SK-N-SH (cell line): ENCODE results near the gene WHAMM. TPM values are rescaled to one million over a fixed set of nuclear protein-coding genes. Genes with fewer than 3 reads are reported as not detected.

Experiments used
- CTCF ChIA-PET: fragments of 300-600, 350-600 bp; formaldehyde crosslinking; extraction: SDS; loops from one replicate; lab custom pipeline; 2021; lab: Yijun Ruan, JAX
- POLR2A ChIA-PET: fragments of 350-600 bp; sonication (Branson Sonifier 250); formaldehyde crosslinking; extraction: SDS; loops from one replicate; lab custom pipeline; 2020; ENCODE audit warnings: antibody characterized with exemption, inconsistent platforms; lab: Yijun Ruan, JAX
- DNase-seq: peaks from one replicate; pipeline ENCODE4 v3.0.0; 2012
- H2AFZ ChIP-seq: fragments of 200-600 bp; sonication (generic); 2 replicates; pipeline ENCODE4 v1.8.1; 2016; ENCODE audit warnings: antibody characterized with exemption, mild to moderate bottlenecking, low read depth
- H3F3A ChIP-seq: fragments of 200-600 bp; sonication (generic); replicated peaks from 2 replicates; pipeline ENCODE3; 2016; ENCODE audit warnings: antibody characterized with exemption, mild to moderate bottlenecking; ENCODE audit not compliant: insufficient read depth
- H3K27ac ChIP-seq, 2 experiments: fragments of 200-500 bp in 1 of 2; fragments of 200-600 bp in 1 of 2; sonication (Bioruptor generic) in 1 of 2; sonication (generic), shearing (Covaris generic) in 1 of 2; 2 replicates each; pipeline versions ENCODE4 v1.5.1 to v1.6.1; 2014 to 2016; ENCODE audit warnings: low read depth in 2 of 2, inconsistent platforms in 1 of 2, low read length in 1 of 2, mild to moderate bottlenecking in 1 of 2, mixed read lengths in 1 of 2
- H3K27me3 ChIP-seq: fragments of 200-600 bp; sonication (generic), shearing (Covaris generic); 2 replicates; pipeline ENCODE4 v1.6.1; 2016; ENCODE audit warnings: mixed run types; ENCODE audit not compliant: insufficient read depth
- H3K36me3 ChIP-seq, 2 experiments: fragments of 200-500 bp in 1 of 2; fragments of 200-600 bp in 1 of 2; sonication (Bioruptor generic) in 1 of 2; sonication (generic) in 1 of 2; replicated peaks in 1 of 2; 2 replicates each; pipeline versions ENCODE3 to v1.5.1; 2014 to 2016; ENCODE audit warnings: low read length in 1 of 2, mild to moderate bottlenecking in 1 of 2; ENCODE audit not compliant: insufficient read depth in 2 of 2, control insufficient read depth in 1 of 2
- H3K4me1 ChIP-seq, 2 experiments: fragments of 200-500 bp in 1 of 2; fragments of 200-600 bp in 1 of 2; sonication (Bioruptor generic) in 1 of 2; sonication (generic), shearing (Covaris generic) in 1 of 2; 2 replicates each; pipeline versions ENCODE4 v1.5.1 to v1.6.1; 2014 to 2016; ENCODE audit warnings: low read depth in 1 of 2, low read length in 1 of 2, mixed run types in 1 of 2; ENCODE audit not compliant: insufficient read depth in 2 of 2, control insufficient read depth in 1 of 2
- H3K4me2 ChIP-seq: fragments of 200-600 bp; sonication (generic), shearing (Covaris generic); 2 replicates; pipeline ENCODE4 v1.6.1; 2017; ENCODE audit warnings: mixed run types
- H3K4me3 ChIP-seq, 2 experiments: fragments of 200-500 bp in 1 of 2; fragments of 200-600 bp in 1 of 2; sonication (Bioruptor generic) in 1 of 2; sonication (generic), shearing (Covaris generic) in 1 of 2; 2 replicates each; pipeline versions ENCODE4 v1.5.1 to v1.8.1; 2014 to 2016; ENCODE audit warnings: low read depth in 2 of 2, inconsistent platforms in 1 of 2, low read length in 1 of 2, mild to moderate bottlenecking in 1 of 2, mixed read lengths in 1 of 2, moderate library complexity in 1 of 2
- H3K79me2 ChIP-seq: fragments of 200-600 bp; sonication (generic); 2 replicates; pipeline ENCODE4 v1.8.1; 2017; ENCODE audit warnings: mild to moderate bottlenecking; ENCODE audit not compliant: insufficient read depth
- H3K9ac ChIP-seq: fragments of 200-600 bp; sonication (generic); 2 replicates; pipeline ENCODE4 v1.6.1; 2017; ENCODE audit warnings: mixed run types
- H3K9me2 ChIP-seq: fragments of 200-600 bp; sonication (generic); 2 replicates; pipeline ENCODE4 v1.6.1; 2017; ENCODE audit warnings: mixed run types
- H3K9me3 ChIP-seq: fragments of 200-600 bp; sonication (generic); 2 replicates; pipeline ENCODE4 v1.6.1; 2017; ENCODE audit warnings: mixed run types, mild to moderate bottlenecking, moderate library complexity
- H4K20me1 ChIP-seq: fragments of 200-600 bp; sonication (generic); 2 replicates; pipeline ENCODE4 v1.6.1; 2017; ENCODE audit warnings: mild to moderate bottlenecking, mixed run types; ENCODE audit not compliant: insufficient read depth
- EP300 ChIP-seq, 2 experiments: IDR thresholded peaks; 2 replicates each; pipeline versions ENCODE4 v1.4.0 to v1.6.1; 2012; ENCODE audit warnings: borderline replicate concordance in 1 of 2, low read depth in 1 of 2, low read length in 1 of 2
- FOSL2 ChIP-seq: IDR thresholded peaks from 2 replicates; pipeline ENCODE4 v1.4.0; 2012; ENCODE audit warnings: low read depth, mild to moderate bottlenecking, moderate library complexity, borderline replicate concordance
- FOXJ3 ChIP-seq: sonication (generic); formaldehyde crosslinking; IDR thresholded peaks from 2 replicates; pipeline ENCODE4 v1.5.1; 2020; ENCODE audit warnings: mild to moderate bottlenecking, missing genetic modification reagents
- MXI1 ChIP-seq: IDR thresholded peaks from 2 replicates; pipeline ENCODE4 v1.6.1; 2012; ENCODE audit warnings: mild to moderate bottlenecking, low read depth, low read length, improper control_type of control experiment
- NFIC ChIP-seq: IDR thresholded peaks from 2 replicates; pipeline ENCODE4 v1.4.0; 2012; ENCODE audit warnings: borderline replicate concordance
- NRF1 ChIP-seq: IDR thresholded peaks from 2 replicates; pipeline ENCODE4 v1.6.1; 2012; ENCODE audit warnings: low read depth, mild to moderate bottlenecking, low read length
- PBX3 ChIP-seq: IDR thresholded peaks from 2 replicates; pipeline ENCODE4; 2012
- POLR2AphosphoS5 ChIP-seq: IDR thresholded peaks from 2 replicates; pipeline ENCODE4 v1.6.1; 2012; ENCODE audit warnings: low read depth, low read length
- RAD21 ChIP-seq: IDR thresholded peaks from 2 replicates; pipeline ENCODE4 v1.6.1; 2012; ENCODE audit warnings: mild to moderate bottlenecking, low read length
- RXRA ChIP-seq: IDR thresholded peaks from 2 replicates; pipeline ENCODE4 v1.4.0; 2012; ENCODE audit warnings: low read depth, mild to moderate bottlenecking, borderline replicate concordance
- SIN3A ChIP-seq: IDR thresholded peaks from 2 replicates; pipeline ENCODE4 v1.6.1; 2012; ENCODE audit warnings: low read depth, mild to moderate bottlenecking, low read length, moderate library complexity, borderline replicate concordance
- TCF12 ChIP-seq: IDR thresholded peaks from 2 replicates; pipeline ENCODE4 v1.4.0; 2012
- USF2 ChIP-seq: fragments of 150-350 bp; IDR thresholded peaks from 2 replicates; pipeline ENCODE4 v1.6.1; 2017; ENCODE audit warnings: antibody characterized with exemption, low read length, low read depth, borderline replicate concordance
- ZBTB33 ChIP-seq: IDR thresholded peaks from 2 replicates; pipeline ENCODE4 v1.4.0; 2012; ENCODE audit warnings: low read depth, borderline replicate concordance
- WGBS: methylation state at CpG from one replicate; pipeline ENCODE4 v1.1.6; 2017; ENCODE audit warnings: low lambda C conversion rate; 5-methylcytosine and 5-hydroxymethylcytosine counted together
- polyA plus RNA-seq, 3 experiments: library from polyadenylated mRNA; depleted of rRNA; stranded (reverse); fragments of >200 nt; gene quantifications; 2 replicates each; pipeline ENCODE4 v1.2.3, GENCODE V29; 2012

Gene WHAMM
- polyA plus RNA-seq, 1 of the 3 experiments (the other 2 are of a cell fraction) = 2.3 TPM

- no peaks in the 10 kb centered on the region for H3K9me3 ChIP-seq
- H4K20me1 ChIP-seq = no peaks in the 10 kb centered on the region
- no peak overlapping the region for H3K4me3 ChIP-seq
- ChIA-PET POLR2A (no interaction called here), CTCF (interaction anchor here (1.1 kb wide), 1 partner anchor 172 kb away, joined by 3 read pairs; no protein-coding TSS in a partner anchor)
- H2AFZ ChIP-seq = no peak overlapping the region
- no peak overlapping the region for H3K27ac ChIP-seq
- H3K9ac ChIP-seq = no peak overlapping the region
- H3K4me2 ChIP-seq = no peak overlapping the region
- TF ChIP-seq TCF12 = no peak
- TF ChIP-seq USF2 = no peak
- H3K79me2 ChIP-seq = no peaks in the 10 kb centered on the region
- DNase-seq = no peak
- no peaks in the 10 kb centered on the region for H3K27me3 ChIP-seq
- H3K9me2 ChIP-seq = no peaks in the 10 kb centered on the region
- H3F3A ChIP-seq = peaks cover 14% of the 10 kb centered on the region
- H3K36me3 ChIP-seq = peaks cover 52 to 72% of the 10 kb centered on the region in 2 experiments
- H3K4me1 ChIP-seq = peaks cover 0 to 13% of the 10 kb centered on the region in 2 experiments
- WGBS = 57% methylated on average over 1 of the region's 1 CpG
These were observed 18.6 kb downstream of the WHAMM start for GRCh38 chr15:82828075-82828474.

GRCh38 chr15:82829234-82829633 lies 19.8 kb downstream of the WHAMM start:
- Histone ChIP-seq H4K20me1 (no peaks in the 10 kb centered on the region), H3K4me3 (no peak overlapping the region), H3K9ac (no peak overlapping the region), H3K9me2 (no peaks in the 10 kb centered on the region), H3K27ac (no peak overlapping the region), H3F3A (peaks cover 22% of the 10 kb centered on the region), H3K79me2 (no peaks in the 10 kb centered on the region), H3K9me3 (no peaks in the 10 kb centered on the region), H3K4me2 (no peak overlapping the region), H3K4me1 (peaks cover 0 to 16% of the 10 kb centered on the region in 2 experiments), H3K27me3 (no peaks in the 10 kb centered on the region), H3K36me3 (peaks cover 56 to 75% of the 10 kb centered on the region in 2 experiments), H2AFZ (no peak overlapping the region)
- CTCF ChIA-PET = interaction anchor here (1.1 kb wide), 1 partner anchor 171 kb away, joined by 3 read pairs; no protein-coding TSS in a partner anchor
- no peak for DNase-seq
- no peak for TF ChIP-seq FOXJ3 (CRISPR knock-in tag)
- TF ChIP-seq RAD21 = no peak
- TF ChIP-seq SIN3A = no peak
- TF ChIP-seq NRF1 = no peak
- no peak for TF ChIP-seq ZBTB33
- no peak for TF ChIP-seq PBX3
- no peak for TF ChIP-seq EP300 (IDR thresholded peaks at IDR 0.05; ENCODE audit: borderline replicate concordance in 1 of 2, low read depth in 1 of 2, low read length in 1 of 2)
- no peak for TF ChIP-seq FOSL2
- no peak for TF ChIP-seq NFIC
- no peak for TF ChIP-seq POLR2AphosphoS5
- no peak for TF ChIP-seq MXI1
- no peak for TF ChIP-seq RXRA
- POLR2A ChIA-PET = no interaction called here
- 93% methylated on average over 4 of the region's 4 CpGs for WGBS
